Measurements from ENCODE around the gene IQSEC1. TPM values are rescaled to one million over a fixed set of nuclear protein-coding genes. Genes with fewer than 3 reads are reported as not detected.

IQSEC1 gene
- total and polyA plus RNA-seq, 2 donors (not counting 1 experiment from before 2014, with no cell fraction given) = 96.7 to 222 TPM

GRCh38 chr3:13102386-13103345 lies 29.4 kb upstream of the IQSEC1 start:
- Mint-ChIP-seq H3K4me1 (peaks cover 8% of the 10 kb centered on the region), H3K27me3 (no peaks in the 10 kb centered on the region), H3K9me3 (ENCODE audit: insufficient read depth) (no peaks in the 10 kb centered on the region), H3K27ac (no peak overlapping the region), H3K4me3 (no peak overlapping the region)
- no peaks in the 10 kb centered on the region for H3K79me2 ChIP-seq (ENCODE audit: control insufficient read depth, insufficient read depth, low read length)
- H3K9me3 ChIP-seq (ENCODE audit: control extremely low read depth in 1 of 3, control insufficient read depth in 2 of 3, insufficient read depth in 1 of 3, low read length in 2 of 3) = peaks cover 0 to 10% (median 0%) of the 10 kb centered on the region in 3 donors
- H4K20me1 ChIP-seq (ENCODE audit: control insufficient read depth, insufficient read depth, low read length, poor library complexity, severe bottlenecking) = no peaks in the 10 kb centered on the region
- no peak overlapping the region for H3K4me2 ChIP-seq (replicated peaks; ENCODE audit: low read depth, low read length, poor library complexity, severe bottlenecking)
- no peak for TF ChIP-seq CTCF (IDR thresholded peaks at IDR 0.05)
- TF ChIP-seq EZH2 (IDR thresholded peaks at IDR 0.05; ENCODE audit: borderline replicate concordance, insufficient read depth, low read depth, low read length, poor library complexity, severe bottlenecking) = no peak
- ATAC-seq (ENCODE audit: low read depth) = peak; percentile 10
- no peak overlapping the region for H3K27ac ChIP-seq (ENCODE audit: low read length in 2 of 2)
- intact Hi-C loops (cut with micrococcal nuclease) = no loop called here
- WGBS (ENCODE audit: insufficient coverage) = 86% methylated on average over 17 of the region's 21 CpGs
- no peak overlapping the region for H2AFZ ChIP-seq (ENCODE audit: insufficient read depth, low read depth, low read length, poor library complexity, severe bottlenecking)
- H3K4me1 ChIP-seq (ENCODE audit: control insufficient read depth in 2 of 2, insufficient read depth in 2 of 2, low read length in 2 of 2) = peaks cover 0 to 7% of the 10 kb centered on the region in 2 donors
- no peak overlapping the region for H3K4me3 ChIP-seq (ENCODE audit: control extremely low read depth in 1 of 5, extremely low read depth in 1 of 5, insufficient read depth in 1 of 5, low read depth in 2 of 5, low read length in 4 of 5)
- H3K27me3 ChIP-seq (replicated peaks in 1 of 4; ENCODE audit: control extremely low read depth in 1 of 4, control insufficient read depth in 3 of 4, insufficient read depth in 4 of 4, low read length in 3 of 4) = no peaks in the 10 kb centered on the region
- ChIA-PET CTCF (interaction anchor here (0.6 to 9.2 kb wide), 5 partner anchors 11 to 352 kb away, joined by 3 to 76 read pairs (median 3); no protein-coding TSS in a partner anchor), POLR2A (no interaction called here)
- no peak overlapping the region for H3K9ac ChIP-seq (ENCODE audit: low read length)
- no peak for DNase-seq
- no peaks in the 10 kb centered on the region for H3K36me3 ChIP-seq (replicated peaks in 1 of 2; ENCODE audit: control extremely low read depth in 1 of 2, control insufficient read depth in 1 of 2, extremely low read depth in 1 of 2, insufficient read depth in 2 of 2, low read length in 1 of 2)

GRCh38 chr3:13099707-13100106 lies 26.5 kb upstream of the IQSEC1 start:
- ATAC-seq (ENCODE audit: low read depth) (no peak), DNase-seq (no peak)
- H3K9ac ChIP-seq (ENCODE audit: low read length) = no peak overlapping the region
- no peak overlapping the region for H3K27ac Mint-ChIP-seq
- no peaks in the 10 kb centered on the region for H3K79me2 ChIP-seq (ENCODE audit: control insufficient read depth, insufficient read depth, low read length)
- TF ChIP-seq EZH2 (IDR thresholded peaks at IDR 0.05; ENCODE audit: borderline replicate concordance, insufficient read depth, low read depth, low read length, poor library complexity, severe bottlenecking) = no peak
- no peak for TF ChIP-seq CTCF (IDR thresholded peaks at IDR 0.05)
- WGBS (ENCODE audit: insufficient coverage) = 91% methylated on average over 10 of the region's 10 CpGs
- no peak overlapping the region for H2AFZ ChIP-seq (ENCODE audit: insufficient read depth, low read depth, low read length, poor library complexity, severe bottlenecking)
- POLR2A ChIA-PET = interaction anchor here (1.2 kb wide), 1 partner anchor 9 kb away, joined by 3 read pairs; no protein-coding TSS in a partner anchor
- H3K4me1 ChIP-seq (ENCODE audit: control insufficient read depth in 2 of 2, insufficient read depth in 2 of 2, low read length in 2 of 2) = peaks cover 12 to 20% of the 10 kb centered on the region in 2 donors
- intact Hi-C loops (cut with micrococcal nuclease) = loop anchor here (10.0 kb wide), 1 partner anchor 45 kb away; no protein-coding TSS in a partner anchor
- H3K4me3 Mint-ChIP-seq = no peak overlapping the region
- H3K4me2 ChIP-seq (replicated peaks; ENCODE audit: low read depth, low read length, poor library complexity, severe bottlenecking) = no peak overlapping the region
- no peaks in the 10 kb centered on the region for H4K20me1 ChIP-seq (ENCODE audit: control insufficient read depth, insufficient read depth, low read length, poor library complexity, severe bottlenecking)
- CTCF ChIA-PET = interaction anchor here (0.5 kb wide), 1 partner anchor 91 kb away, joined by 6 read pairs; no protein-coding TSS in a partner anchor
- H3K4me3 ChIP-seq (ENCODE audit: control extremely low read depth in 1 of 5, extremely low read depth in 1 of 5, insufficient read depth in 1 of 5, low read depth in 2 of 5, low read length in 4 of 5) = no peak overlapping the region
- no peak overlapping the region for H3K27ac ChIP-seq (ENCODE audit: low read length in 2 of 2)
- no peaks in the 10 kb centered on the region for H3K9me3 Mint-ChIP-seq (ENCODE audit: insufficient read depth)
- H3K27me3 ChIP-seq (replicated peaks in 1 of 4; ENCODE audit: control extremely low read depth in 1 of 4, control insufficient read depth in 3 of 4, insufficient read depth in 4 of 4, low read length in 3 of 4) = peaks cover 0 to 11% (median 2%) of the 10 kb centered on the region in 4 experiments
- H3K27me3 Mint-ChIP-seq = peaks cover 9% of the 10 kb centered on the region
- H3K36me3 ChIP-seq (replicated peaks in 1 of 2; ENCODE audit: control extremely low read depth in 1 of 2, control insufficient read depth in 1 of 2, extremely low read depth in 1 of 2, insufficient read depth in 2 of 2, low read length in 1 of 2) = no peaks in the 10 kb centered on the region
- H3K9me3 ChIP-seq (ENCODE audit: control extremely low read depth in 1 of 3, control insufficient read depth in 2 of 3, insufficient read depth in 1 of 3, low read length in 2 of 3) = no peaks in the 10 kb centered on the region
- peaks cover 18% of the 10 kb centered on the region for H3K4me1 Mint-ChIP-seq
